Kidney glomerular epithelial cell (primary cell): ENCODE results near the gene NMRAL1.

Experiments used
- DNase-seq: peaks from one replicate; lab custom pipeline; 2025; lab: John Stamatoyannopoulos, UW

The NMRAL1 gene

DNA sequence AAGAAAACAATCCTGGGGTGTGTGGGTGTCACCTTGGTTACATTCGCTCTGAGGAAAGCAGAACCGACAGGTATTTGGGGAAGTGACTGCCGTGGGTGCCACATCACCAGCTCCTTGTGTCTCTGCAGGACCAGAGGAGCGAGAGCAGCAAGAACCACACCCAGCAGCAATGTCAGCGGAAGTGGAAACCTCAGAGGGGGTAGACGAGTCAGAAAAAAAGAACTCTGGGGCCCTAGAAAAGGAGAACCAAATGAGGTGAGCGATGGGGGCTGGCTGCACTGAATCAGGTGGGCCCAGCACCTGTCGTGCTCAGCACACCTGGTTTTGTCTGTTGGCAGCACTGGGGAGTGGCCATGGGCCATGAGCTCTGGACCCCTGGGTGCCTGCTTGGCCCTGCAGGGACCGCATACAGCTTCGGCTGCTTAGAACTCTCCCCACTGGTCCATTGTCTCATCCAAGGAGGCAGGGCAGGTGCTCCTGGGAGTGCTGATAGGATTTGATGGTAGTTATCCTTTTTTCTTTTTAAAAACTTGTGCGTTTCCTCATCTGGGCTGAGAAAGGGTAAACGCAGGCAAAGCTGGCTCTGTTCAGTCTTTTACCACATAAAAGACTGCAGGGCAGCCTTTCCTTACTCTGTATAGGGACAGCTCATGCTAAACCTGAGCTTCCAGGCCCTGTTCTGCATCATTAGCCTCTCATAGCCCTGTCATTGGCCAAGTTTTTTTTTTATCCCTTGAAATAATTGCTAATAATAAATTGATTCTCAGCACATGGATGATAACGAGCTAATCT is 31.1 kb upstream of the NMRAL1 start:
- no peak for DNase-seq

DNA sequence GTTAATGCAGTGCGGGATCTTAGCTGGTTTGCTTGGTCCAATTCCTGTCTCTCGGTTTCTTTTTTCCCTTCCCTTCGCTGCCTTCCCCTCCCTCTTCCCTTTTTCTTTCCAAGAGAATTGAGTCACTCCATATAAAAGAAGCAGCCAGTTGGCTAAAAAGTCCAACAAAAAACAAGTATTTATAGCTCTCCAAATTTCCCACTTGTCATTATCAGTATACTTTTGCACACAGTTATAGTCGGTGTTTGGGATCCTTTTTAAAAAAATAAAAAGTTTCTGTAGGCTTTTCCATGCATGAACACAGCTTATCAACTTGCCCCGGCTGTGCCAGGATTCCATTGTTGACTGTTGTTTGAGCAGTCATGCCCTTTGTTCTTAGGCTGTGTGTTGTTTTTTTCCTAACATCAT is 26.6 kb upstream of the NMRAL1 start:
- peak; percentile 15 for DNase-seq

DNA sequence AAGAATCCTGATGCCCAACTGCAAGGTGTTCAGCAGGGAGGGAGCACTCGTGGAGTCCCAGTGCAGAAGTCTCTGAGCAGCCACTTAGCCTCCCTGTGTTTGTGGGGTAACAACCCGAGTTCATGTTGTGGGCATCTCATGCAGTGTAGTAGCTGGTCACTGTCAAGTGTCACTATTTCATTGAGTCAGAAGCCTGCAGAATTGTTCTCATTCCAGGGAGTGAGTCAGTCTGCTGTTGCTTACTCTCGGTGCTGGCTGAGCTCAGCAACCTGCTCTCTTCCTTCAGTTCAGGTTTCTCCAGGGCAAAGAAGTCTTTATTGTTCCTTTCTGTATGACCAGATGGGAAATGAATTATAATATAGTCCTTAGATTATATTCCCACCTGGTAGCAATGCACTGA is 25.8 kb upstream of the NMRAL1 start:
- DNase-seq = peak; percentile 45

DNA sequence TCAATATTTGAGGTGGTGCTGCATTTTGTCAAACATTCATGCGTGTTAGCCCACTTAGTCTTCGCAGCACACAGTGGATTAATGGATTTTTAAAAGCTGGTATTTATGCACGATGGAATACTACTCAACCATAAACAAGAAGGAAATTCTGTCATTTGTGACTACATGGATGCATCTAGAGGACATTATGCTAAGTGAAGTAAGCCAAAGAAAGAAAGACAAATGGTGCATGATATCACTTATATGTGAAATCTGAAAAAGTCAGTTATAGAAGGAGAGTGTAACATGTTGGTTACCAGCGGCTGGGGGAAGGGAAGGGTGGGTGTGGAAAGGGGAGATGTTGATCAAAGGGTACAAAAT is 24.8 kb upstream of the NMRAL1 start:
- no peak for DNase-seq

DNA sequence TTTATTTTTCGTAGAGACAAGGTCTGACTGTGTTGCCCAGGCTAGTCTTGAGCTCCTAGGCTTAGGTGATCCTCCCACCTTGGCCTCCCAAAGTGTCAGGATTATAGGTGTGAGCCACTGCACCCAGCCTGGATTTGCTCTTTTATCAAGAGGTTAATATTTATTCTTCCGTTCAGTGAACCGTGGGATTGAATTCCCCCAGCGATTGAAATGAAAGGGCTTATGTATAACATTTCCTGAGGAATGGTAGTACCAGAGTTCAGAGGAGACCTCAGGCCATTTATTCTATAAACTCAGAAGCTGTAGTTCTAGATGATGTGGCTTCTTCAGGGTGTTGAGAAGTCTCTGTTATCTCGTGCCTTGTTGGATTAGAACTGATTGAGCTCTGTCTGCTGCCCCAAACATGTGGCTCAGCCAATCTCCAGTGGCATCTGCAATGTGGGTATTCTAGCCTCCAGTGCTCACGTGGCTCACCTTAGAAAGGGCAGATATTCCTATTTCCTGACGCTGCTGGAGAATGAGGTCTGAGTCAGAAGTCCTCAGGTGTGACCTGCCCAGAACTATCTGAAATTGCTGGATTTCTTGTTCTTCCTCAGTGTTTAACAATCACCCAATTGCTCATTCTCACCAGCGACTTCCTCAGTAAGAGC is 24.2 kb upstream of the NMRAL1 start:
- peak; percentile 37 for DNase-seq

DNA sequence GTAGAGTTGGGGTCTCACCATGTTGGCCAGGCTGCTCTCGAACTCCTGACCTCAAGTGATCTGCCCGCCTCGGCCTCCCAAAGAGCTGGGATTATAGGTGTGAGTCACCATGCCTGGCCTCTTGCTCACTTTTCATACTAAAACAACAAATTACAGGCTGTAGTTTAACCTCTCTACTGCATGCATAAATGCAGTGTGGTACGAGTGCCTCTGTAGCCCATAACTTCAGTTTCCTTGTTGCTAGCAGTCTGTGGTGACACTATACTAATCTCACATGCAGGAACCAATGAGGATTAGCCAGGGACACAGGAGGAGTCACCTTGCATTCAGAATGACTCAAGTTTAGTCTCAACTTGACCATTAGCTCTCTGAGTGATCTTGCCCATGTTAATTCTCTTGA is 21.9 kb upstream of the NMRAL1 start:
- DNase-seq = peak; percentile 17

DNA sequence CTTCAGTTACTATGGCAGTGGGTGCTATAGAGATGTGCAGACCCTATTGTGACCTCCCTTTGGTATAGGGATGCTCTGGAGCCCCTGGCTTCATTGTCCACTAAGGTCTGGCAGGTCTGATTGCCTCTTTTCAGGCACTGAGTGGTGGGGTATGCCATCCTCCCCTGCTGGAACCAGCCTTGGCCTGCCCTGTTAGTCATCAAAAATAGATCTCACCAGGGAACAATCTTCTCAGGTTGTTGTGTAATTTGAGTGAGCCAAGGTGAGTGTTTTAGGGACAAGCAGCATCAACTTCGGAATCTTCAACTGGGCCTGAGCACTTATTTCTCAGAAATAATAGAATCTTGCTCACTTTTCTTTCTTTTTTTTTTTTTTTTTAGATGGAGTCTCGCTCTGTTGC is 21.3 kb upstream of the NMRAL1 start:
- DNase-seq = no peak

DNA sequence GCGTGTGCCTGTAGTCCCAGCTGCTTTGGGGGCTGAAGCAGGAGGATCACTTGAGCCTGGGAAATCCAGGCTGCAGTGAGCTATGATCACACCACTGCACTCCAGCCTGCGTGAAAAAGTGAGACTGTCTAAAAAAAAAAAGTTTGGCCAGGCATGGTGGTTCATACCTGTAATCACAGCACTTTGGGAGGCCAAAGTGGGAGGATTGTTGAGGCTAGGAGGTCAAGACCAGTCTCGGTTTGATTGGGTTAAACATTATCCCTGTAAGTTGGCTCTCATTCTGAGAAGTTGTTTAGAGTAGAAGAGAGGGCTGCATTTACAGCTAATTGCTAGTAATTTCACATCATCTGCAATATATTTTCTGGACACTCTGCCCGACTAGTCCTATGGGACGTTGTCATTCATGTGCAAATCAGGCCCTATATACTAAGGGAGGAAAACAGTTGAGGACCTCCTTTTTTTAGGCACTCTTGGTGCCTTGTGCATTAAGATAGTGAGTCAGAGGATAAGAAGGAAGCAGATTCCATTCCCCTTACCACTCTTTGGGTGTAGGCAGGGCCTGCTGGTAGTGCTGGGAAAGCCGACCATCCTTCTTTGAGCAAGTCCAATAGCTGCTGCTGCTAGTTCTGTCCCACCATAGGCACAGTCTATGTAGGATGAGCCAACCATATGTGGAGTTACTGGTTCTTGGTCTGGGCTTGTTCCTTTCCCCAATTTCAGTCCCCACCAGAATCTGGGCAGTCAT is 20.5 kb upstream of the NMRAL1 start:
- DNase-seq = peak; percentile 80

DNA sequence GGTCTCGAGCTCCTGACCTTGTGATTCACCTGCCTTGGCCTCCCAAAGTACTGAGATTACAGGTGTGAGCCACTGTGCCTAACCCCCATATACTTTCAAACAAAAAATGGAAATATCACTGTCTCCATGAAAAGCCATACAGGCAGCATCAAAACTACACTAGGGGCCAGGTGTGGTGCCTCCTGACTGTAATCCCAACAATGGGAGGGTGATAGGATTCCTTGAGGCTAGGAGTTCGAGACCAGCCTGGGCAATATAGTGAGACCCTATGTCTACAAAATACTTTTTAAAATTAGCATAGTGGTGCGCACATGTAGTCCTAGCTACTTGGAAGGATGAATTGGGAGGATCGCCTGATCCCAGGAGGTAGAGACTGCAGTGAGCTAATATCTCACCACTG is 17.5 kb upstream of the NMRAL1 start:
- DNase-seq = no peak

DNA sequence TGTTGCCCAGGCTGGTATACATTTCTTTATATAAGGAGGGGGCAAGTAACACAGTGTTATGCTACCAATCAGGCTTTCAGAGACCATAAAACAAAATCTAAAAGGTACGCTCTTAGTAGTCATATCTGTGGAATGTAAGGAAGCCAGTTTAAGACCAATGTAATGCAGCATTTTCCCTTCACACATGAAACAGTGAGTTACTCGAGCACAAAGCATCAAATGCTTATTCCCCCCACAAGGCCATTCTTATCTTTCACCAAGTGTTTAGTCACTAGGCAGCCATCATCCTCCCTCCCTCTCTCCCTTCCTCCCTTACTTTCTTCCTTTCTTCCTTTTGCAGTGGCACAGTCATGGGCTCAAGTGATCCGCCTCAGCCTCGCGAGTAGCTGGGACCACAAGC is 14.6 kb upstream of the NMRAL1 start:
- DNase-seq = peak; percentile 93

DNA sequence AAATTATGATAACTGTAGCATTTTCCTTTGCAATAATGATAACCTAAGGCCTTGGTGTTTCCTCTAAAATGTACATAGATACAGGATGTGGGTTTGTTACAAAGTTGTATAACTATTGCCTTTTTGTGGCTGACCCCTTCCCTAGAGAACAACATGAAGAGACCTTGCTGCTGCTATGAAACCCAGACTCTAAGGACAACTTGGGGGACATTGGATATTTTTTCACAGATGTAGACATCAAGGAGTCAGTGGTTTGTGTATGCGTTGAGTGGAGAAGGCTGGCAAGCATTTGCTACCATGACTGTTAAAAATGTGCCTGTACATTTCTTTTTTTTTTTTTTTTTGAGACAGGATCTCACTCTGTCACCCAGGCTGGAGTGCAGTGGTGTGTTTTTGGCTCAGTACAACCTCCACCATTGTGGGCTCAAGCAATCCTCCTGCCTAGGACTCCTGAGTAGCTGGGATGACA is 14.1 kb upstream of the NMRAL1 start:
- DNase-seq = no peak

DNA sequence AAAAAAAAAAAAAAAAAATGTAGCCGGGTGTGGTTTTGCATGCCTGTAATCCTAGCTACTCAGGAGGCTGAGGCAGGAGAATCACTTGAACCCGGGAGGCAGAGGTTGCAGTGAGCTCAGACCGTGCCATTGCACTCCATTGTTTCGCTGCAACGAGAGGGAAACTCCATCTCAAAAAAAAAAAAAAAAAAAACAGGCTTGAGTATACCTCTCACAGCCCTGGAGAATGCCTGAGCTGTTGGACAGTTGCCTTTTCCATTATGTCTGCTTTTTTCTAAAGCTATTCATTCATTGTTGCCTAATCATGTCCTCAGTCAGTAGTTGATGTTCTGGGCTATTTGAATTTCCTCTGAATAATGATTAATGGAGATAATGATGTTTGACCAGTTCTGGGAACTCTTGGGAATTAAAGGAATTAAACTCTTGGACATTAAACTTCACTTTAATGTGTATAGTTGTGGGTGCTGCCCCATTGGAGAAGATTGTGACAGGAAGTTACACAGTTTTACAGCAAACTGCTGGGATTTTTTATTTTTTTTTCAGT is 13.6 kb upstream of the NMRAL1 start:
- DNase-seq = peak; percentile 55

DNA sequence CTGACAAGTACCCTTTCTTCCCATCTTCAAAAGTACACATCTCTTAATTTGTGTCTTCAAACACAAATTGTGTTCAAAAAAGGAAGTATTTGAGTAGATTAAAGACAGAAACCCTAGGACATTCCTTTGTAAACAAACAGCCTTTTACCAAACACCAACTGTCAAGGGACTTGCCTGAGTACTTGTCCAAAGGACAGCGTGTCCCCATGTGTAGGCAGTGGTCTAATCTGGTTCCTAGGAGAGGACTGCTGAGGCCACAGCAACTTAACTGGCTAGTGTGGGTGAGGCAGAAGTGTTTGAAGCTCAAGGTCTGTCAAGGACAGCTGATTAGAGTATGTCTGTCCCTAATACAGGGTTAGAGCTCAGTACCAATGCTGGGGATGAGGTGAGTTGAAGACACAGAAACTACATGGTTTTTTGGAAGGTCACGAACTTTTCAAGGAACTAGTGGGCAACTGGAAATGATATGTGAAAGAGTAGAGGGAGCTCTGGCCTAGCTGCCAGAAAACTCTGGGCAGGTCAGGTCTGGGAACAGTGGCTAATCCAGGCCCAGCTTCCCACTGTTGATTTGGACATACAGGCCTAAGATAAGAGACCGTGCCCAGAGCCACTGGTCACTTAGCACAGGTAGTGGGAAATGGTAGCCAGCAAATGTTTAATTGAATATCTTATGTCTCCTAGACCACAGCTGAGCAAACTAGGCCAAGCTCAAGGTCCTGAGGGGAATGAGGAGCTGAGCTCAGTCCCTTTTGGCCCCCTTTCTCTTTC is 11.9 kb upstream of the NMRAL1 start:
- DNase-seq = no peak

DNA sequence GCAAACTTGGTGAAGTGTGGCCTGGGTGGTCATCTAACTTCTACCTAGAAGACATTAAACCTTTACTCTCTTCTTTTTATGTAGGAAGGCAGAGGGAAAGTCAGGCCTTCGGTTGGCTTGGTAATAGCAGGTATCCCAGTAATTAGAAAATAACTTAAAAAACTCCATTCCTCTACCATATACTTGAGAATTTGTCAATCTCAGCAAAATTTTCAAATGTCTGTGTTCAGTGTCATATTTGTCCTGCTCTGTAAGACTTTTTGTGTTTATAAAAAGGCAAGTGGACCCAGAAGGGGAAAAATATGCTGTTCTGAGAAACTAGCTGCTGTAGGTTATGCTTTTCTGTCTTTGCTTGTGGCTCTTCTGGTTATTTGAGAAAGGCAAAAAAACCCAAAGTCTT is 7.5 kb upstream of the NMRAL1 start:
- DNase-seq = no peak

DNA sequence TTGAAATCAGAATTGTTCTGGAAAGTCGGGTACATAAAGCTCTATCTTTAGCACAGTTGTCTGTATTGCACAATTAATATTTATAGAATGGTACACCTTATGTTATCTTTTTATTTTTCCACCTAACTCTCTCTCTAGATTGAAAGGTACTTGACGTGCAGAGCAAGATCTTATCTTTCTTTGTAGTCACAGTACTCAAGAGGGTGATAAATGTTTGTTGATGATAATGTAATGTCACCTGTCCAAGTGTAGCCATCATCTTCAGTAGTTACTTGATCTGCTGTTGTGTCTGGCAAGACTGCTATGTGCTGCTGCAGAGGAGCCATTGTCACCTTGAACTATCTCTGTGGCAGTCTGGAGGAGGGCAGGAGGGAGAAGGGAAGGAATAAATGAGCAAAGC is 7.1 kb upstream of the NMRAL1 start:
- no peak for DNase-seq

DNA sequence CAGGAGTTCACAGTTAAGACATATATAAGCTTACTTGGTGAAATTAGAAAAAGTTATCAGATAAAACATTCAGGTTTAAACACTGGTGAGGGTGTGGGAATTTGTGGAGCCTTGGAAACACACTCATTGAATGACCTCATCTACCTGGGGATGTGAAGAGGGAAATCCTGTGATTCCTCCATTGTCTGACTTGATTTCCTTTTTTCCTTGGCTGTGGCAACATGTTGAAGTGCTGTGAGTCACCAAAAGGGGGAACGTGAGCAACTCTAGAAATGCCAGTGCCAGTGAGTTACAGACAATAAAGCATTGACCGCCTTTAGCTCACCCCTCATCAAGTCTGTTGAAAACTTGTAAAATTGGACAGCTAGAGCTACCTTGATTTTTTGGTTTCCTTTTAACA is 3.5 kb upstream of the NMRAL1 start:
- DNase-seq = peak; percentile 49

DNA sequence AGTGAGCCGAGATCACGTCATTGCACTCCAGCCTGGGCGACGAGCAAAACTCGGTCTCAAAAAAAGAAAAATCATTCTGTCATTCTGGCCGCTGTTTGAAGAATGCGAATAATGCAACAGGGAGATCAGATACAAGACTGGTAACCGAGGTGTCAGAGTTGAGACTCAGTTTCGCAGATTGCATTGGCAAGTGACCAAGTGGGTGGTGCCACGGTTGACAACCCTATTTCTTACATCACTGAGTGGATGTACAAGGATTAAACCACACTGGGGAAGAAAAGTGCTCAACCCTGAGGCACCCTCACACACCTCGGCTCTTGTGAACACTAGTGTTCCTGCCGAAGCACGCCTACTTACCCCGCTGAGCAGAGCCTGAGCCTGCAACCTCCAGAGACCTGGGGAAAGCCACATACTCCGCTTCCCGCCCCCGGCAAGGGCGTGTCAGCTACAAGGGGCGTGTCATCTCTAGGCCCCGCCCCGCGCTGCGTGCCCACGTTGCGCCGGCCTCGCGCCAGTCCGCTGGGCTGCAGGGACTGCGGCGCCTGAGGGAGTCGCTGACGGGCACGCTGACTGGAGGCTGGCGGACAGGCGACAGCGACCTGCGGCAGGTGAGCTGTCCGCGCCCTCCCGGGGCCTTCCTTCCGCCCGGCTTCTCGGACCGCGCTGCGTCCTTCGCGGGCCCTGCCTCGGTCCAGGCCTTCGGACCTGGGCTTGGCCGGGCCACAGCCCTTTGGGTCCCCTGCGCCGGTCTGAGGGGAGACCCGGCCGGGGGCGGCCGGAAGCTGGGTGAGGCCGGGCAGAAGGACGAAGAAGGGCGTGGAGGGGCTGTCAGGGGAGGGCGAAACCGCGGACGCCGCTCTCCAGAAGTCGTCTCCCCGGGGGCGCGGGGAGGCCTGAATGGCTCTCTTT is 1.7 kb upstream of the NMRAL1 start, which contains the start of gene HMOX2:
HMOX2 (plus strand) TSS at position 519 of the 909 bp plus-strand sequence. CDS start 29,127 bp downstream, outside the sequence.
- DNase-seq = peak; percentile 89

DNA sequence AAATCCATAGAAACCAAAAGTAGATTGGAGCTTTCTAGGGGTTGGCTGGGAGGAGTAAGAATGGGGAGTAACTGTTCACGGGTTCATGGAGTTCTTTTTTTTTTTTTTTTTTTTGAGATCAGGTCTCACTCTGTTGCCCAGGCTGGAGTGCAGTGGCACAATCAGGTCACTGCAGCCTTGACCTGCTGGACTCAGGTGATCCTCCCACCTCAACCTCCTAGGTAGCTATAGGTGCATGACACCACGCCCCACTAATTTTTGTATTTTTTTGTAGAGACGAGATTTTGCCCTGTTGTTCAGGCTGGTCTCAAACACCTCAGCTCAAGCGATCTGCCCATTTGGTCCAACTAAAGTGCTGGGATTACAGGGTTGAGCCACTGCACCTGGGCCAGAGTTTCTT is 1.5 kb downstream of the NMRAL1 start:
- no peak for DNase-seq

DNA sequence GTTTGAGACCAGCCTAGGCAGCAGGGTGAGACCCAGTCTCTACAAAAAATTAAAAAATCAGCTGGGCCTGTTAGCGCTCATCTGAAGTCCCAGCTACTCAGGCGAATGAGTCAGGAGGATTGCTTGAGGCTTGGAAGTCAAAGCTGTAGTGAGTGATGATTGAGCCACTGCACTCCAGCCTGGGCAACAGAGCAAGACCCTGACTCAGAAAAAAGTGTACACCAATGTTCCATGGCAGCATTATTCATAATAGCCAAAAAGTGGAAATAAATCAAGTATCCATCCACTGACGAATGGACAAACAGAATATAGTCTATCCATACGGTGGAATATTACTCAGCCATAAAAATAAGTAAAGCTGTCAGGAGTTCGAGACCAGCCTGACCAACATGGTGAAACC is 2.6 kb downstream of the NMRAL1 start:
- DNase-seq = no peak

DNA sequence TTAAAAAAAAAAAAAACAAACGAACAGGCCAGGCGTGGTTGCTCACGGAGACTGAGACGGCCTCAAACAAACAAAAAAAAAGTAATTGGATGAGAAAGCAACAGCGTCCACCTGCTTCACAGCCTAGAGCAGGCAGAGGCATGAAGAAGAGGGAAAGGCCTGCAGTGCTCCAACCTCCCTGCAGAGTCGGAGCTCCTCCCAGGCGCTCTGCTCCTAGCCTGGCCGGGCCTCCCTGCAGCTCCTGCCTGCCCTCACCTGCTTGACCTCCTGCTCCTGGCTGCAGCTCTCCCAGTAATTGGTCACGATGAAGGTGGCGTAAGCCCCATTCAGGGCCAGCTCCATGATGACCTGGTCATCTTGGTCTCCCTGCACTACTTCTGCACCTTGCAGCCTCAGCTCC is 5.5 kb downstream of the NMRAL1 start:
- DNase-seq = no peak

DNA sequence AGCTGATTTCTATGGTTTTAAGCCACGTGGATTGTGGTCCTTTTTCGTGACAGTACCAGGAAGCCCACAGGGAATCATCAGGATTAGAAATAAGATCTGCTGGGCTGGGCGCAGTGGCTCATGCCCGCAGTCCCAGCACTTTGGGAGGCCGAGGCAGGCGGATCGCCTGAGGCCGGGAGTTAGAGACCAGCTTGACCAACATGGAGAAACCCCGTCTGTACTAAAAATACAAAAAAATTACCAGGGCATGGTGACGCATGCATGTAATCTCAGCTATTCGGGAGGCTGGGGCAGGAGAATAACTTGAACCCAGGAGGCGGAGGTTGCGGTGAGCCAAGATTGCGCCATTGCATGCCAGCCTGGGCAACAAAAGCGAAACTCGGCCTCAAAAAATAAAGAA is 6.5 kb downstream of the NMRAL1 start:
- DNase-seq = no peak
